AG09309 (cell line): Measurements from ENCODE around the gene ECT2L.

Experiments used
- DNase-seq: peaks from one replicate; pipeline ENCODE4 v3.0.0-alpha.2; 2010; ENCODE audit warnings: low read depth
- H3K4me3 ChIP-seq: 2 replicates; pipeline ENCODE4 v1.5.1; 2011; ENCODE audit warnings: mild to moderate bottlenecking, low read depth, low read length, moderate library complexity; ENCODE audit not compliant: control insufficient read depth
- TF ChIP-seq, protein P1 (sequence below): IDR thresholded peaks from 2 replicates; pipeline ENCODE4 v1.5.1; 2011; ENCODE audit warnings: mild to moderate bottlenecking, low read depth, low read length, inconsistent platforms; ENCODE audit not compliant: insufficient read depth, control insufficient read depth; ENCODE audit errors: missing control alignments

ECT2L gene

GRCh38 chr6:138891255-138891986 is 95.5 kb downstream of the ECT2L start:
- no peak for DNase-seq
- no peak overlapping the region for H3K4me3 ChIP-seq
- TF ChIP-seq, protein P1, sequence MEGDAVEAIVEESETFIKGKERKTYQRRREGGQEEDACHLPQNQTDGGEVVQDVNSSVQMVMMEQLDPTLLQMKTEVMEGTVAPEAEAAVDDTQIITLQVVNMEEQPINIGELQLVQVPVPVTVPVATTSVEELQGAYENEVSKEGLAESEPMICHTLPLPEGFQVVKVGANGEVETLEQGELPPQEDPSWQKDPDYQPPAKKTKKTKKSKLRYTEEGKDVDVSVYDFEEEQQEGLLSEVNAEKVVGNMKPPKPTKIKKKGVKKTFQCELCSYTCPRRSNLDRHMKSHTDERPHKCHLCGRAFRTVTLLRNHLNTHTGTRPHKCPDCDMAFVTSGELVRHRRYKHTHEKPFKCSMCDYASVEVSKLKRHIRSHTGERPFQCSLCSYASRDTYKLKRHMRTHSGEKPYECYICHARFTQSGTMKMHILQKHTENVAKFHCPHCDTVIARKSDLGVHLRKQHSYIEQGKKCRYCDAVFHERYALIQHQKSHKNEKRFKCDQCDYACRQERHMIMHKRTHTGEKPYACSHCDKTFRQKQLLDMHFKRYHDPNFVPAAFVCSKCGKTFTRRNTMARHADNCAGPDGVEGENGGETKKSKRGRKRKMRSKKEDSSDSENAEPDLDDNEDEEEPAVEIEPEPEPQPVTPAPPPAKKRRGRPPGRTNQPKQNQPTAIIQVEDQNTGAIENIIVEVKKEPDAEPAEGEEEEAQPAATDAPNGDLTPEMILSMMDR = no peak

DNA sequence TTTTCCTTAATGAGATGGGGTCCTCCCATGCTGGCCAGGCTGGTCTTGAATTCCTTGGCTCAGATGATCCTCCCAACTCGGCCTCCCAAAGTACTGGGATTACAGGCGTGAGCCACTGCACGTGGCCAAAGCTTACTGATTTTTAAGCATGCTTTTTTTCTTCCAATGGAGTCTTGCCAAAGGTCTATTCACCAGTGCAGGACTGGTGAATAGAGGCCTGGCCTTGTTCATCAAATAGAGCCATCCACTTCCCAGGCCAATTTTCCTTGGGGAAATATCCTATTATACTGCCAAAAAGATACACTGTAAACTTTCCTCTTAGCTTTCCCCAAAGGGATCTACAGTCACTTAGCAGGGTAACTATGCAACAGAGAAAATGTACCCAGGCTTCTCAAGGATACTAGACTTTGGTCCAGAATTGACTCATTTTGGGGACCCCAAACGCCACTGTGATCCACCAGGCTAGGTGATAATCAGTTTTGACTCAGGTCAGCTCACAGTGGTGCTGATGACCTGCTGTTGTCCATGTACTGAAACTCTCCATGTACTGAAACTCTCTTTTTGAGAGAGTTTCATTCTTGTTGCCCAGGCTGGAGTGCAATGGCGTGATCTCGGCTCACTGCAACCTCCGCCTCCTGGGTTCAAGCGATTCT is 100.3 kb downstream of the ECT2L start:
- no peak for DNase-seq
- no peak overlapping the region for H3K4me3 ChIP-seq
- TF ChIP-seq, protein P1 = no peak

DNA sequence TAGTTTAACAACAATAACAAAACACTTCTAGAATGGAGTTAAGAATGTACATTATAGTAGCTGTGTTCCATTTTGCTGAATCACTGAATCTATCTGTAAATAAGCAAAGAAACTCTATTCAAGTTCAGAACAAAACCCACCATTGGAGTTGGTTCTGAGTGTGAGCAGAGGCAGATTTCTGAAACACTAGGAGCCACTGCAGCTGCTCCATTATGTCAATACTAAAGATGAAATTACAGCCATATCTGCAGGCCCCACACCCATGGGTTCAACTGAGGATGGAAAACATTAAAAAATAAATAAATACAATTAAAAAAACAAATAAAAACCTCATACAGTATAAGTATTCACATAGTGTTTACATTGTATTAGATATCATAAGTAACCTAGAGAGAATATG is 101.1 kb downstream of the ECT2L start:
- DNase-seq = no peak
- TF ChIP-seq, protein P1 = no peak

DNA sequence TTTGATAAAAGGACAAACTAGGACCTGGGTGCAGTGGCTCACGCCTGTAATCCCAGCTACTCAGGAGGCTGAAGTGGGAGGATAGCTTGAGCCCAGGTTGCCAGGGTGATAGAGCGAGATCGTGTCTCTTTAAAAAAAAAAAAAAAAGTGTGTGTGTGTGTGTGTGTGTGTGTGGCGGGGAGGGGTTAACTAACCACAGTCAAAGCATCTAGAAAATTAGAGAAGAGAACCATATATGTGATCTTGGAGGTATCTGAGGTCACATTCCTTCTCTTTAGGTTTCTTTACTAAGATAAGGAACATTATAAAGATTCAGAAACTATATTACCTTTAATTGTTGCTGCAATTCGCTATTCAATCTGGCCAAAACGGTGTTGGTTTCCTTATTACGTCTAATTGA is 111.3 kb downstream of the ECT2L start:
- H3K4me3 ChIP-seq = no peak overlapping the region
- TF ChIP-seq, protein P1 = no peak
- no peak for DNase-seq

More for the DNA sequence above, 101.1 kb downstream of the ECT2L start:
- H3K4me3 ChIP-seq = no peak overlapping the region

GRCh38 chr6:138909511-138909910 is 113.6 kb downstream of the ECT2L start:
- TF ChIP-seq, protein P1 = no peak
- no peak for DNase-seq
- no peak overlapping the region for H3K4me3 ChIP-seq

GRCh38 chr6:138909975-138910374 is 114.1 kb downstream of the ECT2L start:
- TF ChIP-seq, protein P1 = no peak
- H3K4me3 ChIP-seq = no peak overlapping the region
- DNase-seq = no peak

DNA sequence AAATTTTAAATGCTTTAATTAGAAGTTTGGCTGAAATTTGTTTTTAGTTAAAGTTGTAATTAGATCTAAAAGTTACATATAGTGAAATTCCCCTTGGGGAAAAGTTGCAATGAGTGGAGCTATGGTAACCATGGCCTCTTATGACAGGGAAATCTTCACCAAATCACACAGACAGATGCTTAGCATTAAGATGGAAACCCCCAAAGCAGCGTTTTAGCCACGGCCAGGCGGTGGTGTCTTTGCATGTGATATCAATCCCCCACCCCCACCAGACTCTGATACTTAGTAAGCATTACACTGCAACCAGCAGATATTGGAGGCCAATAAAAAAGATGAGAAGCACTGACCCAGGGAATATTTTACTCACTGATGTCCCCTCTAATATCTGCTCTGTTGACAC is 116.4 kb downstream of the ECT2L start:
- TF ChIP-seq, protein P1 = no peak
- no peak for DNase-seq
- no peak overlapping the region for H3K4me3 ChIP-seq
